Hepatocyte (in vitro differentiated cells): ENCODE results near the gene ELAC1. TPM values are rescaled to one million over a fixed set of nuclear protein-coding genes. Genes with fewer than 3 reads are reported as not detected.
A peak's percentile ranks its signal among the peaks of the same experiment; 100 is the strongest.

Source experiments
- DNase-seq: peaks from one replicate; pipeline ENCODE4 v3.0.0-alpha.2; 2016; ENCODE audit warnings: low spot score
- H2AFZ ChIP-seq: fragments of 200-600 bp; sonication (generic); 2 replicates; pipeline ENCODE4 v1.6.0; 2016; ENCODE audit warnings: antibody characterized with exemption, mild to moderate bottlenecking
- H3K27ac ChIP-seq: fragments of 200-600 bp; sonication (generic); 2 replicates; pipeline ENCODE4 v1.5.1; 2016; ENCODE audit warnings: mild to moderate bottlenecking
- H3K27me3 ChIP-seq: fragments of 200-600 bp; sonication (generic); 2 replicates; pipeline ENCODE4 v1.6.1; 2016
- H3K36me3 ChIP-seq: fragments of 200-600 bp; sonication (generic); replicated peaks from 2 replicates; pipeline ENCODE4 v1.5.1; 2016; ENCODE audit warnings: low read depth; ENCODE audit not compliant: insufficient read depth
- H3K4me1 ChIP-seq: fragments of 200-600 bp; sonication (generic); 2 replicates; pipeline ENCODE4 v1.5.1; 2016; ENCODE audit warnings: mild to moderate bottlenecking, moderate library complexity; ENCODE audit not compliant: insufficient read depth
- H3K4me2 ChIP-seq: fragments of 200-600 bp; sonication (generic); 2 replicates; pipeline ENCODE4 v1.6.0; 2016
- H3K4me3 ChIP-seq: fragments of 200-600 bp; sonication (generic); 2 replicates; pipeline ENCODE4 v1.5.1; 2016; ENCODE audit warnings: mild to moderate bottlenecking
- H3K79me2 ChIP-seq: fragments of 200-600 bp; sonication (generic); 2 replicates; pipeline ENCODE4 v1.6.0; 2017; ENCODE audit warnings: mild to moderate bottlenecking
- H3K9me2 ChIP-seq: fragments of 200-600 bp; sonication (generic); replicated peaks from 2 replicates; pipeline ENCODE4 v1.6.0; 2017; ENCODE audit warnings: mild to moderate bottlenecking; ENCODE audit not compliant: insufficient read depth
- H3K9me3 ChIP-seq: fragments of 200-600 bp; sonication (generic); 2 replicates; pipeline ENCODE4 v1.5.1; 2016; ENCODE audit warnings: low read depth, mild to moderate bottlenecking
- H4K20me1 ChIP-seq: fragments of 200-600 bp; sonication (generic); 2 replicates; pipeline ENCODE4 v1.6.0; 2016; ENCODE audit warnings: mild to moderate bottlenecking; ENCODE audit not compliant: insufficient read depth, poor library complexity, severe bottlenecking
- EZH2 ChIP-seq: fragments of 200-600 bp; sonication (generic); IDR thresholded peaks from 2 replicates; pipeline ENCODE4 v1.6.1; 2016; ENCODE audit warnings: antibody characterized with exemption, mild to moderate bottlenecking, borderline replicate concordance
- WGBS: methylation state at CpG from one replicate; pipeline ENCODE4 v1.1.6; 2016; ENCODE audit warnings: low lambda C conversion rate; ENCODE audit errors: missing lambda C conversion rate; 5-methylcytosine and 5-hydroxymethylcytosine counted together
- polyA plus RNA-seq: library from polyadenylated mRNA; unstranded; fragments of >200 nt; fragmentation: Nextera tagmentation; extraction: Ambion mirVana; gene quantifications from 2 replicates; pipeline ENCODE4 v1.2.1, GENCODE V29; 2016
- small RNA-seq: library from RNA; depleted of rRNA; stranded (forward); fragments of <200 nt; gene quantifications from one replicate; pipeline ENCODE3, GENCODE V24; 2014
- total RNA-seq: library from RNA; depleted of rRNA; stranded (reverse); fragments of >200 nt; gene quantifications from 2 replicates; pipeline ENCODE4 v1.2.3, GENCODE V29; 2014

ELAC1 gene
- total and polyA plus RNA-seq, 2 experiments from 2014 or later, result 9.4 to 14.7 TPM

DNA sequence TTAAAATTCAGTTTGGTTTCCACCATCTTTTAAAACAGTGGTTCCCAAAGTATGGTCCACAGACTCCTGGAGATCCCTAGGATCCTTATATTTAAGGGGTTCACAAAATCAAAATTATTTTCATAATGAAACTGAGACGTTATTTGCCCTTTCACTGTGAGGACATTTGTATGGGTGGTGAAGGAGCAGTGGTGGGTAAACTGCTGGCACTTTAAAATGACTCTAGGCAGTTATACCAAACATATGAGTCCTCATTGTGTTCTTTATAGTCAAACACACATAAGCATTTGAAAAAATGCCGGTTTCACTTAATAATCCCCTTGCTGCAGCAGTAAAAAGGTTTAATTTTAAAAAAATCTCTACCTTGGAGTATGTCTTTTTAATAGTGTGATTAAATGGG is 69.4 kb downstream of the ELAC1 start:
- Histone ChIP-seq H3K27ac (no peak overlapping the region), H3K9me3 (no peaks in the 10 kb centered on the region), H3K4me1 (peaks cover 29% of the 10 kb centered on the region), H2AFZ (no peak overlapping the region), H3K36me3 (no peaks in the 10 kb centered on the region), H3K9me2 (no peaks in the 10 kb centered on the region), H3K4me2 (peak overlapping the region; percentile 4), H3K79me2 (peaks cover 100% of the 10 kb centered on the region), H3K27me3 (no peaks in the 10 kb centered on the region), H3K4me3 (no peak overlapping the region), H4K20me1 (peaks cover 99% of the 10 kb centered on the region)
- DNase-seq, result no peak
- TF ChIP-seq EZH2, result no peak
- WGBS, result 86% methylated on average over 2 of the region's 2 CpGs

Small RNA genes lying within 50 kb of the gene (small RNA-seq; reads per million reads assigned to genes)
- not detected for gene RF00019

Other genes starting within 250 kb of the ELAC1 start
- gene MRO, start 148.0 kb upstream of the ELAC1 start, total RNA-seq, result 2.0 and 3.1 TPM in 2 replicates
- 1.2 and 1.3 TPM in 2 replicates for gene MRO, start 148.0 kb upstream of the ELAC1 start, polyA plus RNA-seq
- 45.8 and 52.9 TPM in 2 replicates for gene ME2, start 88.9 kb upstream of the ELAC1 start, total RNA-seq
- gene ME2, start 88.9 kb upstream of the ELAC1 start, polyA plus RNA-seq, result 30.2 and 33.6 TPM in 2 replicates
- 109 and 116 TPM in 2 replicates for gene SMAD4, start 62.2 kb downstream of the ELAC1 start, total RNA-seq
- gene SMAD4, start 62.2 kb downstream of the ELAC1 start, polyA plus RNA-seq, result 62.5 and 64.4 TPM in 2 replicates
- gene MEX3C, start 229.6 kb downstream of the ELAC1 start, total RNA-seq, result 59.4 and 67.3 TPM in 2 replicates
- gene MEX3C, start 229.6 kb downstream of the ELAC1 start, polyA plus RNA-seq, result 18.9 and 21.0 TPM in 2 replicates